SK-N-MC (cell line): ENCODE data around the gene SLC39A2.

ENCODE experiments used
- EZH2 ChIP-seq: fragments of 200-600 bp; sonication (generic); IDR thresholded peaks from one replicate; pipeline ENCODE4 v1.6.1; 2017; ENCODE audit warnings: antibody characterized with exemption
- FOXP2 ChIP-seq: optimal IDR thresholded peaks from 2 replicates; pipeline ENCODE3; 2011; ENCODE audit warnings: mild to moderate bottlenecking, moderate library complexity; ENCODE audit not compliant: insufficient read depth; ENCODE audit errors: extremely low read length, control extremely low read depth
- POLR2AphosphoS5 ChIP-seq: IDR thresholded peaks from 2 replicates; pipeline ENCODE4 v1.6.1; 2012; ENCODE audit warnings: mild to moderate bottlenecking, low read depth, low read length, borderline replicate concordance

DNA sequence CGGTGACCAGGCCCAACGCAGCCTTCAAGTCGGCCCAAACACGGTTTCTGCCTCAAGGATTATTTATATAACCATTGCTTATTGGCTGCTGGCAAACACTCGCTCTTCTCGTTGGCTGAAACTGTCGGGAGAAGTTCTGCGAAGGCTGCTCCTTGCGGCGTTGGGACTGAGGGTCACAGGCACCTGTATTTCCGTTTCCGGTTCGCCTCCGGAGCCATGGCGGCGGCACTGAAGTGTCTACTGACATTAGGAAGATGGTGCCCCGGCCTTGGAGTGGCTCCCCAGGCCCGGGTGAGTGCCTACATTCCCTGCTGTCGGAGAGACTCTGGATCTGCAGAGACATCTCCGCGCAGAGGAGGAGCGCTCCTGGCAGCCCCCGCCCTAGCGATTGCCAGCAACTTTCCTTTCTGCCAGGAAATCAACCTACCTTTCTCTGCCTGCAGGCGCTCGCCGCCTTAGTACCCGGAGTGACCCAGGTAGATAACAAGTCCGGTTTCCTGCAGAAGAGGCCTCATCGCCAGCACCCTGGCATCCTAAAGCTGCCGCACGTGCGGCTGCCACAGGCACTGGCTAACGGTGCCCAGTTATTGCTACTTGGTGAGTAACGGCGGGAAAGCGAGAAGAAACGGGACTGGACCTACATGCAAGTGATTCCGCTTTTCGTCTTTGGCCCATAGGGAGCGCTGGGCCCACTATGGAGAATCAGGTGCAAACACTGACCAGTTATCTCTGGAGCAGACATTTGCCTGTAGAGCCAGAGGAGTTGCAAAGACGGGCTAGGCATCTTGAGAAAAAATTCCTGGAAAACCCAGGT lies 9.1 kb upstream of the SLC39A2 start, which contains the start of gene METTL17:
- TF ChIP-seq EZH2 (no peak), POLR2AphosphoS5 (peak; percentile 76; the same call in 1 of the 2 replicates), FOXP2 (no peak)
